ENCODE measurements around the gene TWF2.

DNA sequence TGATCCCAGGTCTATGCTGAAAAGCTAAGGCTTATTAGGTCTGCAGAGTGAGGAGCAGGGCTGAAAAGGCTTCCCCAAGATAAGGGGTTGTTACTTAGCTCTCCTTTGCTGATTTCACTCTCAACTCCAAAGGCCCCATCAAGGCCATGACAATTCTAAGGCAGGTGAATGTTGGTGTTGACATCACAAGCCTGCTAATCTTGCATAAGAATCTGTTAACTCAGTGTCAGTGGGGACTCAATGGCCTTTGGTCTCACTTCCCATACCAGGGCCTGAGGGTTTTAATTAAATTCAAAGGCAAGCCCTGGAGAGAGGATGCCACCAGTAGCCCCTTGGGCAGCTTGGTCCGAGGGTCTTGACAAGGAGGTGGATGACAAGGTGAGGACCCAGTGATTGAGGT, 50.4 kb downstream of the TWF2 start:
- TF ChIP-seq, protein P1, sequence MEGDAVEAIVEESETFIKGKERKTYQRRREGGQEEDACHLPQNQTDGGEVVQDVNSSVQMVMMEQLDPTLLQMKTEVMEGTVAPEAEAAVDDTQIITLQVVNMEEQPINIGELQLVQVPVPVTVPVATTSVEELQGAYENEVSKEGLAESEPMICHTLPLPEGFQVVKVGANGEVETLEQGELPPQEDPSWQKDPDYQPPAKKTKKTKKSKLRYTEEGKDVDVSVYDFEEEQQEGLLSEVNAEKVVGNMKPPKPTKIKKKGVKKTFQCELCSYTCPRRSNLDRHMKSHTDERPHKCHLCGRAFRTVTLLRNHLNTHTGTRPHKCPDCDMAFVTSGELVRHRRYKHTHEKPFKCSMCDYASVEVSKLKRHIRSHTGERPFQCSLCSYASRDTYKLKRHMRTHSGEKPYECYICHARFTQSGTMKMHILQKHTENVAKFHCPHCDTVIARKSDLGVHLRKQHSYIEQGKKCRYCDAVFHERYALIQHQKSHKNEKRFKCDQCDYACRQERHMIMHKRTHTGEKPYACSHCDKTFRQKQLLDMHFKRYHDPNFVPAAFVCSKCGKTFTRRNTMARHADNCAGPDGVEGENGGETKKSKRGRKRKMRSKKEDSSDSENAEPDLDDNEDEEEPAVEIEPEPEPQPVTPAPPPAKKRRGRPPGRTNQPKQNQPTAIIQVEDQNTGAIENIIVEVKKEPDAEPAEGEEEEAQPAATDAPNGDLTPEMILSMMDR (IDR thresholded peaks at IDR 0.05) = no peak
- TF ChIP-seq POLR2A (IDR thresholded peaks at IDR 0.05) = no peak
